WTC11 (cell line): Measurements from ENCODE around the gene ZCCHC7. TPM values are rescaled to one million over a fixed set of nuclear protein-coding genes. Genes with fewer than 3 reads are reported as not detected.

Experiments used
- ATAC-seq: fragments of 200-7000 bp; cut with Tn5 transposase; 2 replicates; pipeline ENCODE4 v1.10.0; 2021; ENCODE audit warnings: mild to moderate bottlenecking, moderate library complexity
- CTCF ChIA-PET: fragments of 300-600 bp; sonication (Branson Sonifier 250); formaldehyde crosslinking; loops from one replicate; lab custom pipeline; 2021; ENCODE audit warnings: antibody characterized with exemption; lab: Charles Lee
- POLR2A ChIA-PET: fragments of 350-600 bp; sonication (Branson Sonifier 250); formaldehyde crosslinking; loops from one replicate; lab custom pipeline; 2021; ENCODE audit warnings: antibody characterized with exemption; lab: Charles Lee
- DNase-seq: peaks from one replicate; pipeline ENCODE4 v3.0.0; 2021; ENCODE audit warnings: low spot score
- H3K27ac Mint-ChIP-seq: 2 replicates; pipeline ENCODE4 v1.8.0; 2021; ENCODE audit warnings: mixed read lengths
- H3K27me3 Mint-ChIP-seq: 2 replicates; pipeline ENCODE4 v1.8.0; 2021; ENCODE audit warnings: low read depth, mild to moderate bottlenecking, moderate library complexity, mixed read lengths
- H3K36me3 Mint-ChIP-seq: 2 replicates; pipeline ENCODE4 v1.8.0; 2021; ENCODE audit warnings: mixed read lengths
- H3K4me1 Mint-ChIP-seq: 2 replicates; pipeline ENCODE4 v1.8.0; 2022; ENCODE audit warnings: mixed read lengths
- H3K4me3 Mint-ChIP-seq: 2 replicates; pipeline ENCODE4 v1.8.0; 2021; ENCODE audit warnings: mild to moderate bottlenecking, moderate library complexity, mixed read lengths
- H3K9me3 Mint-ChIP-seq: 2 replicates; pipeline ENCODE4 v1.8.0; 2021; ENCODE audit warnings: mixed read lengths
- AFF4 ChIP-seq: sonication (generic); formaldehyde crosslinking; IDR thresholded peaks from 2 replicates; pipeline ENCODE4 v1.8.1; 2023; ENCODE audit warnings: mild to moderate bottlenecking, missing genetic modification reagents, borderline replicate concordance
- CREM ChIP-seq: sonication (generic); formaldehyde crosslinking; IDR thresholded peaks from 2 replicates; pipeline ENCODE4 v1.8.1; 2022; ENCODE audit warnings: mild to moderate bottlenecking, missing genetic modification reagents, moderate library complexity
- E2F4 ChIP-seq: sonication (generic); formaldehyde crosslinking; IDR thresholded peaks from 2 replicates; pipeline ENCODE4 v1.8.1; 2022; ENCODE audit warnings: low read depth, mild to moderate bottlenecking, moderate library complexity, missing genetic modification reagents, borderline replicate concordance
- ESRRA ChIP-seq: sonication (generic); formaldehyde crosslinking; IDR thresholded peaks from 2 replicates; pipeline ENCODE4 v1.8.1; 2022; ENCODE audit warnings: mild to moderate bottlenecking, missing genetic modification reagents, borderline replicate concordance
- ETV6 ChIP-seq: sonication (generic); formaldehyde crosslinking; IDR thresholded peaks from 2 replicates; pipeline ENCODE4 v1.8.1; 2022; ENCODE audit warnings: mild to moderate bottlenecking, missing genetic modification reagents
- GABPB1 ChIP-seq: sonication (generic); formaldehyde crosslinking; IDR thresholded peaks from 2 replicates; pipeline ENCODE4 v1.8.1; 2023; ENCODE audit warnings: mild to moderate bottlenecking, missing genetic modification reagents
- NFE2L1 ChIP-seq: sonication (generic); formaldehyde crosslinking; IDR thresholded peaks from 2 replicates; pipeline ENCODE4 v1.8.1; 2023; ENCODE audit warnings: missing genetic modification reagents
- NFYB ChIP-seq: sonication (generic); formaldehyde crosslinking; conservative IDR thresholded peaks from 2 replicates; pipeline ENCODE4 v1.8.0; 2022; ENCODE audit warnings: low read depth, missing genetic modification reagents
- NR1H2 ChIP-seq: sonication (generic); formaldehyde crosslinking; IDR thresholded peaks from 2 replicates; pipeline ENCODE4 v1.9.0; 2021; ENCODE audit warnings: mild to moderate bottlenecking, moderate library complexity, missing genetic modification reagents
- SP1 ChIP-seq: sonication (generic); formaldehyde crosslinking; conservative IDR thresholded peaks from 2 replicates; pipeline ENCODE4 v1.8.1; 2022; ENCODE audit warnings: missing genetic modification reagents
- ZBTB21 ChIP-seq: sonication (generic); formaldehyde crosslinking; IDR thresholded peaks from 2 replicates; pipeline ENCODE4 v1.8.1; 2023; ENCODE audit warnings: mild to moderate bottlenecking, missing genetic modification reagents, borderline replicate concordance
- ZBTB43 ChIP-seq: sonication (generic); formaldehyde crosslinking; IDR thresholded peaks from 2 replicates; pipeline ENCODE4 v1.8.1; 2023; ENCODE audit warnings: mild to moderate bottlenecking, missing genetic modification reagents
- ZNF121 ChIP-seq: sonication (generic); formaldehyde crosslinking; IDR thresholded peaks from 2 replicates; pipeline ENCODE4 v1.8.0; 2023; ENCODE audit warnings: missing genetic modification reagents
- ZNF219 ChIP-seq: sonication (generic); formaldehyde crosslinking; IDR thresholded peaks from 2 replicates; pipeline ENCODE4 v1.8.0; 2023; ENCODE audit warnings: missing genetic modification reagents, mild to moderate bottlenecking, borderline replicate concordance
- ZNF532 ChIP-seq: fragments of 250-450 bp; sonication (Bioruptor Pico); IDR thresholded peaks from 2 replicates; pipeline ENCODE4 v1.9.0; 2021; ENCODE audit warnings: mild to moderate bottlenecking, borderline replicate concordance
- ZNF671 ChIP-seq: fragments of 250-450 bp; sonication (Bioruptor Pico); IDR thresholded peaks from 2 replicates; pipeline ENCODE4 v1.8.0; 2021; ENCODE audit warnings: mild to moderate bottlenecking
- total RNA-seq: library from RNA; stranded (reverse); gene quantifications from 3 replicates; pipeline ENCODE4 v1.2.3, GENCODE V29; 2021

ZCCHC7 gene
- total RNA-seq, 1 experiment from 2014 or later, result 30.1 TPM

GRCh38 chr9:37328556-37329227 is 208.3 kb downstream of the ZCCHC7 start:
- Mint-ChIP-seq H3K27ac (no peak overlapping the region), H3K9me3 (no peaks in the 10 kb centered on the region), H3K27me3 (no peaks in the 10 kb centered on the region), H3K4me1 (peaks cover 8% of the 10 kb centered on the region), H3K4me3 (no peak overlapping the region), H3K36me3 (no peaks in the 10 kb centered on the region)
- TF ChIP-seq GABPB1, result no peak
- no peak for TF ChIP-seq E2F4
- no peak for TF ChIP-seq ZNF219
- no peak for TF ChIP-seq ZBTB21 (CRISPR knock-in tag)
- TF ChIP-seq ZNF121 (CRISPR knock-in tag), result no peak
- no peak for TF ChIP-seq ETV6
- TF ChIP-seq AFF4 (CRISPR knock-in tag), result no peak
- TF ChIP-seq SP1 (CRISPR knock-in tag), result no peak
- no peak for TF ChIP-seq ZNF532 (CRISPR knock-in tag)
- TF ChIP-seq ESRRA, result no peak
- TF ChIP-seq NR1H2 (CRISPR knock-in tag), result no peak
- no peak for TF ChIP-seq ZBTB43 (CRISPR knock-in tag)
- no peak for TF ChIP-seq CREM (CRISPR knock-in tag)
- no peak for TF ChIP-seq NFYB (CRISPR knock-in tag)
- no peak for TF ChIP-seq NFE2L1
- TF ChIP-seq ZNF671 (CRISPR knock-in tag), result no peak
- CTCF ChIA-PET, result interaction anchor here (1.1 to 3.2 kb wide), 3 partner anchors 63 to 455 kb away, joined by 5 to 26 read pairs (median 5); no protein-coding TSS in a partner anchor
- ATAC-seq (no peak), DNase-seq (no peak)
- POLR2A ChIA-PET, result no interaction called here
